Dedifferentiated amniotic fluid mesenchymal stem cell (primary cell): ENCODE results near the gene MICAL2.
A peak's percentile ranks its signal among the peaks of the same experiment; 100 is the strongest.
"Not testable (repeated sequence)": the region's sequence is repeated elsewhere in the genome, so short reads cannot be mapped to it uniquely, and the experiment has no call there.

Source experiments
- DNase-seq: peaks from one replicate; pipeline ENCODE4 v3.0.0-alpha.2; 2016; ENCODE audit errors: extremely low spot score

The MICAL2 gene

DNA sequence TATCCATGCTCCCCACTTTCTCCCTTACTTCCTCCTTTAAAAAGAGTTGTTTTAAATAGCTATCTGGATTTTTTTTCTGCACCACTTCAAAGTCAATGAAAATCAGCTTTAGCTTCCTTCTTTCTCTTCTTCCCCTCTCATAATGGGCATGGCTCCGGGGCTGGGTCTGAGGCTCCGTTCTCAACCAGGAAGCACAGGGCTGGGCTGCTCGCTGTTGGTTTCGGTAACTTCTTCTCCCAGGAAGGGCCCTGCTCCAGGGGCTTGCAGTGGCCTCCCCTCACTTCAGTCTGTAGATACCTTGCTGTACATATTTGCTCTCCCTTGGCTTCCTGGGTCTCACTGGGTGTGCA is 23.8 kb downstream of the MICAL2 start:
- no peak for DNase-seq

DNA sequence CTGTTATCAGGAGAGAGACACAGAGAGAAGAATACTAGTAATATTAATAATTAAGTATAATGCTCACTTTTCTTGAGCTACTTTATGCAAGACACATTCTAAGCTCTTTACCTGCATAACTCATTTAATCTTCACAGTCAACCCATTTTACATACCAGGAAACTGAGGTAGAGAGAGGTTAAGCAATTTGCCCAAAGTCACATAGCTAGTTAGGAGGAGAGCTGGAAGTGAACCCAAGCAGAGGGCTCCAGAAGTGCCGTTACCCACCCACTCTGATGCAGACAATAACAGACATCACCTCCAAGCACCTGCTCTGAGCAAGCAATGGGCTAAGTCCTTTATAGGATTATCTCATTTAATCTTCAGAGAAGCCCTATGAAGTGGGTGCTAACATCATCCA is 24.8 kb downstream of the MICAL2 start:
- DNase-seq, result no peak

DNA sequence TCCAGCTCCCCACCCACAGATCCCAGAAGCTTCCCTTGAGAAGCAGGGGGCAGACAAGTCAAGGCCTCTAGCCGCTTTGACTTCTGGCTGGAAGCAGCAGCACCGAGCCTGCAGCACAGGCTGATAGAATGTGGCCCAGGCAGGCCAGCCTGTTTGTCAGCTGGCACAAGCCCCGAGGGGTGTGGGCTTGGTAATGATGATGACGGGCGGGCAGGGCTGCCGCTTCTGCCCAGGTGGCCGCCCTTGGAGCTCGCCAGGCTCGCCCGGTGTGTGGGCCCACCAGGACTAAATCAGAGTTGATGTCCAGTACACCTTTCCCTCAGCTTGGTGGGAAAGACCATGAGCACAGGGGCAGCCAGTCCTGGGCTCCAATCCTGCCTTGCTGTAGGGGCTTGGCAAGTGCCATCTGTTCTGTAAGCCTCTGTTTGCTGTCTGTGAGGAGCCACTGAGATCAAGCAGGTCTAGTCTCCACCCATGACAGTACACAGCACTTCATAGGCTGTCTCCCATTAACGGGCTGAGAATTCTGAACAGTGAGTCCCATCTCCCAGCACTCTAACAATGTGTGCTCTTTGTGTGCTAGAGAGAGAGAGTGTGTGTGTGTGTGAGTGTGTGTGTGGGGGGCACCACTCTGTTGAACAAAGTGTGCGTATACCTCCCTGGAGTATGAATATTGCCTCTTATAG is 26.8 kb downstream of the MICAL2 start:
- no peak for DNase-seq

DNA sequence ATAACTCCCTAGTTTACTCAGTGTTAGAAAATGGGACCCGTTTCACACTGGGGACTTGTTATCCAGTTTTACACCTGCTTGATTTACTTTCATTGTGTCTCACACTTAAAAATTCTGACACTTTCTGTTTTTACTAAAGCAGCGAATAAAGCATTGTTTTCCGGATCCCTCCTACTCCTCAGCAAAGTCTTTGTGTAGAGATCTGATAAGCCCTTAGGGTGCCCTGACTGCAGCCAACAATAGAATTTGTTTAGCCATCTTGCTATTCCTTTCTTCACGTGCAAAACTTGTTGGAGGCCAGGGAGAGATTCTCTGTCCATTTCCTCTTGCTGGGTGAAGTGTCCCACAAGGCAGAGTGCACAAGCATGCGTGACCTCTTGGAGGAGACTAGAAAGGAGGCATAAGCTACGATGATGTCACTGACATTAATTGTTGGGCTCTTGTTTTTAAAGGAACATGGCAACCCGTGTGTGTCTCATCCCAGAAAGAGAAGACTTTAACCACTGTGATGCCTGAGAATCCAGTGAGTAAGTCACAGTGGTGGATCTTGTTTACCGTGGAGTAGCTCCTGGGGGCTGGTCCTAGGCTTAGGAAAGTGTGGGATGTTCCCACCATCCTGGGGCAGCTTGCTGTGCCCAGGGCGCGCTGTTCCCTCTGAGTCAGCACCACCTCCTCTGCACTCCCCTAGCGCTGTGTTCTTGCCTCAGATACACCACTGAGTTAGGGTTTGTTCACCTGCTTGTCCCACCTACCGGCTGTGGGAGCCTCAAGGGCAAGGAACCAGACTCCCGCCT is 27.7 kb downstream of the MICAL2 start:
- DNase-seq, result no peak

DNA sequence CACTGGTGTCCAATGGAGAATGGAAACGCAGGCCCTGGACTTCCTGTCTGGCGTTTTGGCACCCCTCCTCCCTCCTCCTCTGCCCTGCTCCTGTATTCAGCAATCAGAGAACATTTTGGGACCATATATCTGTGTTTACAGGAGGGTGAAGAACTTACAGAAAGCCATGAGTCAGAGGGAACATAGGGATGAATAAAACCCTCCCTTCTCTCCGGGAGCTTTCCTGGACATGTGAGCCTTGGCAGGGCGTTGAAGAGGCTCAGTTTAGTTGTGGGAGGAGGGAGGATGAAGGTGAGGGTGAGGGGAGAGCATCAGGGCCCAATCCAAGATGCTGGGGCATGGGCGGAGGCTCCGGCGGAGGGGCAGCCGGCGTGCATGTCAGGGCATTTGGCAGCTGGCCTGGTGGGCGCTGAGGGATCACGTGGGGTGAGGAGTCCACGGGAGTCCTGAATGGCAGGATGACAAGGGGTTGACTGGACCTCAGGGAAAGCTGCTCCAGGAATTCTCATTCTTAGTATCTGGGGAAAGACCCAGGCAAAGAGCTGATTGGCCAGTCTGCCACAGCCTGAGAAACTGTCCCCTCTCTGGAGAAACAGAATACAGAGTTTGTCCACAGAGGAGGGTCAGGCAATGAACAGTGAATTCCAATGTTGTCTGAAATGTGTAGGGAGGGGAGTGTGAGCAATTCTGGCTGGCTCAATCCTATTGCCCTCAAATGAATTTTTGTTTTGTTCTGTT is 28.9 kb downstream of the MICAL2 start:
- DNase-seq, result no peak

DNA sequence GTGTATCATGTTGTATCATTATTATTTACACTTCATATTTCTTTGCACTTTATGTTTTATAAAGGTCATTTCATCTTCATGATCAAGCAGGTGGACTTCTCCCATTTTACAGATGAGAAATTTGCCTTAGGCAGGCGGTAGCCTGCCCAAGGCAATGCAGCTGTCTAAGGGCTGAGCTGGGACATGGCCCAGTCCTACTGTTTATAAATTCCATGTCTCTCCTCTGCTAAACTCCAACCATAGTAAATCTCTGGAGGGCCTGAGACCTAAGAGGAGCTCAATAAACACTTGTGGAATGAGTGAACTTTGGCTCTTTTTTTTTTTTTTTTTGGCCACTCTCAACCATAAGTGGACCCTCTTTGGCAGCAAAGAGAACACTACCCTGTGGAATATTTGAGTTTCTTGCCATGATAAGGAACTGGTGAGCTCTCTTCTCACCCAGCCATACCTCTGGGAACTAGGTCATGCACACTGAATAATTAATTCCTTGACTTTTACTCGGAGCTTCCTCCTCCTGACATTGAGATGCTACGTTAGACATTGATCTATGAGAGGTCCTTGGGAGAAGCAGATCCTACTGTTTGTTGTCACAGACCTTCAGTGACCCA is 29.9 kb downstream of the MICAL2 start:
- no peak for DNase-seq

DNA sequence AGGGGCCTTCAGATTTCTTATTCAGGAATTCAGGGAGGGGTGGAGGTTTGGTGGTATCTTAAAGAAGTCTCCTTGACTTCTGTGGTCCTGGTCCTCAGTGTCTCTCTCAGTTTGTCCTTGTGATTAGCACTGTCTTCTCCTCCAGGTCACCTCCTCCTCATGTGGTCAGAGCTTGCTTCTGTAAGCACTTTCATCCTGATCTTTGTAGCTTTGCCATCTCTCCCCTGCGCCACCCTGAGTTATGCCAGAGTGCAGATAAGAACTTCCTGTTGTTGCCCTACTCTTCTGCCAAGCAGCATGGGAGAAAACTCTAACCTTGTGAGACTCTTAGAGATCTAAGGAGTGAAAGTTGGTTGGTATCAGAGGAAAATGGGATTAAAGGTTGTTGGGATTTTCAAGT is 30.9 kb downstream of the MICAL2 start:
- DNase-seq, result no peak

DNA sequence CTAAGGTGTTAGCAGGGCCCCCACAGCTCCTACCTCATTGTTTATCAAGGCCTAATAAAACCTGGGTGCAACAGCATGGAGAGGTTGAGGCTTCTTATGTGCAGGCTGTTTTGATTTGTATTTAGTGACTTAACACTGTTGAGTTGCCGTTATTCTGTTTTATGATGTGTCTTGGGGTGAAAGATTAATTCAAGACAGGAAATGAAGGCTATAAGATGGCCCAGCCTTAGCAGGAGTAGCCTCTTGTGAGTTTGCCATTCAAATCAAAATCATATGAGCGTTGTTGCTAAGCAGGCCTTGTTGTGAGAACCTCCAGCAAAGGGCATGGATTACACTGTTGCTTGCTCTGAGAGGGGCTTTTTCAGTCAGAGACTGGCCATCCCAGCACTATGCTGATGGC is 31.8 kb downstream of the MICAL2 start:
- no peak for DNase-seq

DNA sequence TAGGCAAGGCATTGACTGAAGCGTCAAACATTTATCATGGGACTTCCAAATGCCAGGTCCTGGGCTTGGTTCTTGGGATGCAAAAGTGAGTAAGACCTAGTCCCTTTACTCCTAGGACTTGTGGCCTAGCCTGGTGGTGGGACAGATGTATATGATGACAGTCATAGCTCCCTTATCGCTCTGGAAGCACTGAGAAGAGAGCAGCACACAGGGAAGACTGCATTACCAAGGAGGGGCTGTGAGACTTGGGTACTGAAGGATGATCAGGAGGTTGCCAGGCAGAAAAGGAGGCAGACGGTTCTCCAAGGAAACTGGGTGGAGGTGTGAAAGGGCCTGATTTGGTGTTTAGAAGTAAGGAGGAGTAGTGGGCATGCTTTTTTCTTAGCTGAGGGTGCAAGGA is 32.5 kb downstream of the MICAL2 start:
- DNase-seq, result no peak

DNA sequence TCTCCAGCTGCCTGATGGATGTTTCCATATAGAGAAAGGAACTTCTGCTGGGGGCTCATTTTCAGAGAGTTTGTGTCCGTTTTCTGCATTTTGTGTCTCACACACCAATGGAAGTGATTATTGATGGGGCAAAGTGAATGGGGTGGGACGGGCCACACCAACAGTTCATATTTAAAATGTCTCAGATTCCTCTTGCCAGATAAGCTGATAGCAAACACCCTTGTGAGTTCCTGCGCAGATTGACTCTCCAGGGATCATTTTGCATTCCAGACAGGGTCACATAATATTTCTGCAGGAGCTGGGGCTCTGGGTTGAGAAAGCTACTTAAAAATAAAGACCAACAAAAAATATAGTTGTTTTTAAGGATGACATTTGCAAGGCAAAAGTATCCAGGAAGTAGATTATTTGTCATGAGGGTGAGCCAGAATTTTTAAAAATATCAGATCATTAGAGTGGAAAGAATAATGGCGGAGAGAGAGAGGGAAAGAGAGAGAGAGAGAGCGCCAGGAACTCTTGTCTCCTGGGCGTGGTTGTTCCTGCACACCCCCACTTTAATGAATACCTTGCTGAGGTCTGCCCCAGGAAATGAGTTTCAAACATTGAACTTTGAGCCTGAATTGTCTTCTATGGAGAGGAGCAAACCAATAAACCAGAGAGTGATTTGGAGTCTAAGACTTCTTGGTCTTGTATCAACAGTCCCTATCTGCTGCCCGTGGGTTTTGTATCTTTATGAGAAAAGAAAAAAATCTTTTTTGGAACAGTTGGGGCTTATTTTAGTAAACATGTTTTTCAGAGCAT is 33.3 kb downstream of the MICAL2 start:
- no peak for DNase-seq

DNA sequence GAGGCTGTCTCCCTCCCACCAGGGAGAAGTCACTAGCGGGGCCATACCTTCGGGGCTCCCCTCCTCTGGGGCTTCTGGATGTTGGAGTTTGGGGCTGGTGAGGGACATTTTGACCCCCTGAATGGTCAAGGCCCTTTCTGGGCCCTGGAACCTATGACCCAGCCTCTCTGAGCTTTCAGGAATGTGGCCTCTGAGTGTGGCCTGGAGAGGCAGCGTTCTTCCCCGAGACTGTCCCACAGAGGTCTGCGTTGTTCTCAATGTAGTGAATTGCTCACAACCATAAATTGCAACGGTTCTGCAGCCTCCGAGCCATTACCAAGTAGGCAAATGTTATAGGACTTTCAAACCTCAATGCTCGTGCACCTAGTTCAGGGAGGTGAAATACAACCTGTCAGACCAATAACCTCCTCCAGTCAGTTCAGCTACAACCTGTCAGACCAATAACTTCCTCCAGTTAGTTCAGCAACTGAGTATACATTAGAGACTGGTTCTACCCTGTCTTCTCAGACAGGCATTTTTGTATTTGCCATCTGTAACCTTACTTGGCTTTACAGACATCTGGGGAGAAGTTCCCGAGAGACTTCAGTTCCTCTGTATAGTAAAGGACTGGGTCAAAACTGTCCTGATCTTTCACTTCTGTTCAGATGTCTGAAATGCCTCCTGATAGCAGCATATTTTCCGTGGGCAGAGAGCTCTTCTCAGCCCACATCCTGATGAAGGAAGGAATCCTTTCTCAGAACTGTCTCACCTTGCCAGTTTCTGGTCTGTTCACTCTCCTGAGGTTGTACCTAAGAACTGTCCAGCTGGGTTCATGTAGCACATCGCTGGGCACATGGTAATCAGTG is 34.2 kb downstream of the MICAL2 start:
- no peak for DNase-seq

DNA sequence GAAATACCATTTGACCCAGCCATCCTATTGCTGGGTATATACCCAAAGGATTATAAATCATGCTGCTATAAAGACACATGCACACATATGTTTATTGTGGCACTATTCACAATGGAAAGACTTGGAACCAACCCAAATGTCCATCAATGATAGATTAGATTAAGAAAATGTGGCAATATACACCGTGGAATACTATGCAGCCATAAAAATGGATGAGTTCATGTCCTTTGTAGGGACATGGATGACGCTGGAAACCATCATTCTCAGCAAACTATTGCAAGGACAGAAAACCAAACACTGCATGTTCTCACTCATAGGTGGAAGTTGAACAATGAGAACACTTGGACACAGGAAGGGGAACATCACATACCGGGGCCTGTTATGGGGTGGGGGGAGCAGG is 36.3 kb downstream of the MICAL2 start:
- not testable (repeated sequence) for DNase-seq

DNA sequence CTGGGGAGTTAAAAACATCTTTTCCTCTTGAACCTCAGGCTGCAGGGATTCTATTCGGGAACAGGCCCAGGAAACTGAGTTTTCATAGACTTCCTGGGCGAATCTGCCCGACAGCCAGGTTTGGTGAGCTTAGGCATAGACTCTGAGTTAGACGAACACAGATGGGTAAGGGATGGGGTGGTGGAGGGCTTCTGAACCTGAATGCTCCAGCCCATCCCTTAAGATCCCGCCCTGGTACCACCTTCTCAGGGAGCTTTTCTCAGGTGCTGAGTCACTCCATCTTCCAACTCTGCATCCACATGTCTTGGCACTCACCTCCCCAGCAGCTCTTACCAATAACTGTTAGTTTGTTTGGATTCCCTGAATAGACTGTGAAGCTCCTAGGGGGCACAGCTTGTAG is 37.4 kb downstream of the MICAL2 start:
- no peak for DNase-seq

DNA sequence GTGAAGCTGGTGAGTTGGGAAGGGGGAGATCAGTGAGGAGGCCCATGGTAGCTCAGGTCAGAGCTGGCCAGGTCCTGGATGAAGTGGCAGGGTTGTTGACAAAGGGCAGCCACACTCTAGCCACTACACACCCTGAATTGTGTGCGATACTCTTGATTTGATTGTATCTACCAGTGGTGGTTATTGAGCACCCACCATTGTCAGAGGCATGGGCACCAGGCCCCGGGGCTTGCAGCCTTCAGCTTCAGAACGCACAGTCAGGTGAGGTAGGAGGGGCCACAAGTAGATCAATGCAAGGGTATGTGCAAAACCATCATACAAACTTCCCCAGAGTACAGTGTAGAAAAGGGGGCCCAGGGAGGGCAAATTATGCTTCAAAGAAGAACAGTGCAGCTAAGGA is 38.1 kb downstream of the MICAL2 start:
- DNase-seq, result no peak

DNA sequence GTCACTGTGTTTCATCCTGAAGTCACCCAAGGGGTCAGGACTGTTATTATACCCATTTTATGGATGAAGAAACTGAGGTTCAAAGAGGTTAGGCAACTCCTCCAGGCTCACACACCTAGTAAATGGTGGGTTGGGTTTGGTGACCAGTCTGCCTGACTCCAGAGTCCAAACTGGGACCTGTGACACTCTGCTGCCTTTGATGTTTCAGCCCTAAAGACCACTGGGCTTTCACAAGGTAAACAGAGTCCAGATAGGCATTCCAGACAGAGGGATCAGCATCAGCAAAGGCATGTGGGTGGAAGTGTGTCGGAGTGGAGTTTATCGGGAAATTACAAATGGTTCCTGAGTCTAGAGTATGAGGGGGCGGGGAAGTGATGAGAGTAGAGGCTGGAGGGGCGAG is 38.5 kb downstream of the MICAL2 start:
- DNase-seq, result no peak

DNA sequence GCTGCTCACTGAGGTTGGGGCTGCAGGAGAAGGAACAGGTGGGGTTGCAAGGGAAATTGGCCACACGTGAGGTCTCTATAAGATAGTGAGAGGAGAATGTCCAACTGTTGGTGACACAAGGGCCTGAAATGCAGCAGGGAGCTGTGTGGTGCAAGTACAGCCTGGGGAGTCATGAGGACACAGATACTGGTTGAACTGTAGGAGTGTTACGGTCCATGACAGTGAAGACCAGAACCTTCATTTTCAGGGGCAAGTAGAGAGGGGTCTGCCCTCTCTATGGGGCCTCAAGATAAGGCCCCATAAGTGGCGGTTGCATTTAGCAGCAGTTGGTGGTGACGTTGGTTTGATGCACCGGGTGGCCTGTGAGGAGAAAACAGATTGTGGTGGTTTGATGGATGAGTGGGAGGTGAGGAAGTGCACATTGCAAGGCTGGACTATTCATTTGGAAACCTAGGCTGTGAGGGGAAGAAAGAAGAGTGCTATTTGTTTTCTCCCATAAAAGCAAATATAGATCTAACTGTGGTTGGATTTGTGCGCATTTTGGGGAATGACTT is 39.4 kb downstream of the MICAL2 start:
- DNase-seq, result no peak

DNA sequence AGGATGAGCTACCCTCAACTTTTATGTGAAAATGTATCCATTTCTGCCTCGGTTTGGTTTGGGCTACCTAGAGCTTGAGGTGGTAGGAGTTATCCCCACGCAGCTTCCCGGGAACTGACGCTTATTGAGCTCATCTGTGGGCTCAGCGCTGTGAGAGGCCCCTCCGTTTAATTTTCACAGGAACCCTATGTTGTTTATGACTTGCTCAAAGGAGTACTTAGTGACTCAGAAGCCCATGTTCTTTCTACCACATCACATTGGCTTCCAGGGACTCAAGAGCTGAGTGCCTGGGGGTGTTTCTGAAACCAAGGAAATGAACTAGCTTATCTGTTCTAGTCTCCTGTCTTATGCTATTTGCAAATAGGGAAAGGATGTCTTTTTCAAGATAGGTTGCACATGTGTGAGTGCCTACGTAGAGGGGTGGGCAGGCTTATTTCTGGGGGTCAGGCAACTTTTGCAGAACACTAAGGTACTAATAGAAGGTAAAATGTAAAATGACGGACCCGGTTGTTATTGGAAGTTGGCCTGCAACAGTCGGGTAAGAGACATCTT is 40.5 kb downstream of the MICAL2 start:
- DNase-seq, result peak; percentile 45

DNA sequence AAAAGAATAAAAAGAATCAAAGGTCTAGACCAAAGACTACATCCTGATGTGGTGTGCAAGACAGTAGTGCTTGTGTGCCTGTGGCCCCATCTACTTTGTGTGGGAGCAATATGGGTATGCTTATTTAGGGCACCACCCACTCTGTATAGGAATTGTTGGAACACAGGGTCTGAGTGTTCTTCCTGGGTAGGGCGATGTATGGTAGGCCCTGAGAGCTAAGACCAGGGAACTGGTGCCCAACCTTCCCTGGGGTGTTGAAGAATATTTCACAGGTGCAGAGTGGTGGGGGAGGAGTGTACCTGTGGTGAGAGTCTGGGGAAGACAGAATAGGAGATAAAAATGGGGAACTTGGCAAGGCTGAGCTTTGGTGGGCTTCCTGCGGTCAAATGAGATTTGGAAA is 41.9 kb downstream of the MICAL2 start:
- no peak for DNase-seq

DNA sequence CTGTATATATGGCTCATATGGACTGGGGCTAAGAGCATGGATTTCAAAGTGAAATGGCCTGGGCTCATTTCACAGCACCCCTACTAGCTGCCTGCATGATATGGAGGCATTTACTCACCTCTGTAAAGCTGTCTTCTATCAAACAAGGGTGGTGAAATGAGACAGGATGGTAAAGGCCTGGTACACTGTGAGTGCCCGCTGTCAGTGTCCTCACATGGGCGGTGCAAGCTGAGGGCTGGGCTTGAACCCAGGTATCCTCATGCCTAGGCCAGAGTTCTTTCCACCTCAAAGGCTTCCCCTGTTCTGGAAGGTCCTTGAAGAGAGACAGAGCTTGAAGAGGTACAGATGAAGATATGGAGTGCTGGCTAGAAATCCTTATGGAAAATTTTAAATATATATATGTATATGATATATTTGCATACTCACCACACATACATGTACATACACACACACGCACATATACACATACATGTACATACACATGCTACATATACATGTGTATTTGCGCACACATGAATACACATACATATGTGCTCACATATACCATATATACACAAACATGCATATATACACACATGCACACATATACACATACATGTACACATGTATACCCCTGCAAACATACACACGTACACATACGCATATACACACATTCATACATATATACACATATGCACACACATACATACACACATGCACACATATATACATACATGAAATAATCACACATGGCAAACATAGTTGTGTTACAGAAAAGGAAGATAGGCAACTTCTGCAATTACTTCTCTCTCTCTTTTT is 44.7 kb downstream of the MICAL2 start:
- no peak for DNase-seq
